Measurements from ENCODE around the gene ZKSCAN2. TPM values are rescaled to one million over a fixed set of nuclear protein-coding genes. Genes with fewer than 3 reads are reported as not detected.

Gene ZKSCAN2
- total and polyA plus RNA-seq, 4 donors = 0.88 to 5.1 (median 3.0) TPM

GRCh38 chr16:25270577-25270976 lies 12.9 kb upstream of the ZKSCAN2 start:
- Histone ChIP-seq H3K4me1 (ENCODE audit: control insufficient read depth in 1 of 2, insufficient read depth in 2 of 2, low read length in 2 of 2) (no peaks in the 10 kb centered on the region), H3K4me3 (ENCODE audit: low read length in 2 of 2) (no peak overlapping the region), H3K27ac (ENCODE audit: low read depth in 1 of 2, low read length in 2 of 2) (no peak overlapping the region), H3K27me3 (ENCODE audit: control insufficient read depth in 1 of 2, insufficient read depth in 2 of 2, low read length in 1 of 2) (peaks cover 0 to 2% of the 10 kb centered on the region in 2 donors), H3K9me3 (ENCODE audit: control insufficient read depth, low read length) (no peaks in the 10 kb centered on the region), H3K36me3 (ENCODE audit: control insufficient read depth in 1 of 2, insufficient read depth in 2 of 2, low read length in 1 of 2) (no peaks in the 10 kb centered on the region)
- DNase-seq = no peak
- no peak for ATAC-seq (ENCODE audit: low FRiP score)
- intact Hi-C loops (cut with DNase I) = no loop called here
- WGBS, 2 donors = 81 to 83% methylated on average over 6 of the region's 6 CpGs

GRCh38 chr16:25269879-25270278 lies 12.2 kb upstream of the ZKSCAN2 start:
- Histone ChIP-seq H3K4me3 (ENCODE audit: low read length in 2 of 2) (no peak overlapping the region), H3K36me3 (ENCODE audit: control insufficient read depth in 1 of 2, insufficient read depth in 2 of 2, low read length in 1 of 2) (no peaks in the 10 kb centered on the region), H3K27ac (ENCODE audit: low read depth in 1 of 2, low read length in 2 of 2) (no peak overlapping the region), H3K27me3 (ENCODE audit: control insufficient read depth in 1 of 2, insufficient read depth in 2 of 2, low read length in 1 of 2) (peaks cover 0 to 2% of the 10 kb centered on the region in 2 donors), H3K4me1 (ENCODE audit: control insufficient read depth in 1 of 2, insufficient read depth in 2 of 2, low read length in 2 of 2) (no peaks in the 10 kb centered on the region), H3K9me3 (ENCODE audit: control insufficient read depth, low read length) (no peaks in the 10 kb centered on the region)
- no peak for DNase-seq
- no peak for ATAC-seq (ENCODE audit: low FRiP score)
- 93 to 94% methylated on average over 1 of the region's 1 CpG for WGBS, 2 donors
- intact Hi-C loops (cut with DNase I) = no loop called here

- Histone ChIP-seq H3K9me3 (ENCODE audit: control insufficient read depth, low read length) (no peaks in the 10 kb centered on the region), H3K36me3 (ENCODE audit: control insufficient read depth in 1 of 2, insufficient read depth in 2 of 2, low read length in 1 of 2) (no peaks in the 10 kb centered on the region), H3K27me3 (ENCODE audit: control insufficient read depth in 1 of 2, insufficient read depth in 2 of 2, low read length in 1 of 2) (peaks cover 0 to 2% of the 10 kb centered on the region in 2 donors), H3K27ac (ENCODE audit: low read depth in 1 of 2, low read length in 2 of 2) (no peak overlapping the region), H3K4me1 (ENCODE audit: control insufficient read depth in 1 of 2, insufficient read depth in 2 of 2, low read length in 2 of 2) (no peaks in the 10 kb centered on the region), H3K4me3 (ENCODE audit: low read length in 2 of 2) (no peak overlapping the region)
- DNase-seq = no peak
- WGBS, 2 donors = 97% methylated on average over 2 of the region's 2 CpGs
- intact Hi-C loops (cut with DNase I) = no loop called here
- no peak for ATAC-seq (ENCODE audit: low FRiP score)
These were observed 8.3 kb upstream of the ZKSCAN2 start for GRCh38 chr16:25265968-25266367.

GRCh38 chr16:25264597-25264996 lies 7.0 kb upstream of the ZKSCAN2 start:
- WGBS, 2 donors = 31 to 32% methylated on average over 2 of the region's 2 CpGs
- Histone ChIP-seq H3K9me3 (ENCODE audit: control insufficient read depth, low read length) (no peaks in the 10 kb centered on the region), H3K4me3 (ENCODE audit: low read length in 2 of 2) (no peak overlapping the region)

DNA sequence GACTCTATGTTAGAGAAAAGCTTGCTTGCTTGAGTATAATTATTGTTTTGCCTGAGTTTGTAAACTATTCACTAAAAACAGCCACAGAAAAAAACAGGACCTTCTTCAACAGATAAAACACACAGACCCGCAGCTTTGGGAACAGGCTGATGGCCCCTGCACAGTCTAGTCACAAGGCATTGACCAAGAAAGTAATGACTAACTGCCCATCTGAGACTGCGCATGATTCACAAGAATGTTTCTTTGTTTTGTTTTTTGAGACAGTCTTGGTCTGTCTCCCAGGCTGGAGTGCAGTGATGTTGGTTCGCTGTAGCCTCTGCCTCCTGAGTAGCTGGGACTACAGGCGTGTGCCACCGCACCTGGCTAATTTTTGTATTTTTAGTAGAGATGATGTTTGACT lies 2.8 kb upstream of the ZKSCAN2 start:
- Histone ChIP-seq H3K27me3 (ENCODE audit: control insufficient read depth in 1 of 2, insufficient read depth in 2 of 2, low read length in 1 of 2) (no peaks in the 10 kb centered on the region), H3K4me3 (ENCODE audit: low read length in 2 of 2) (no peak overlapping the region), H3K27ac (ENCODE audit: low read depth in 1 of 2, low read length in 2 of 2) (no peak overlapping the region), H3K36me3 (ENCODE audit: control insufficient read depth in 1 of 2, insufficient read depth in 2 of 2, low read length in 1 of 2) (no peaks in the 10 kb centered on the region), H3K9me3 (ENCODE audit: control insufficient read depth, low read length) (no peaks in the 10 kb centered on the region), H3K4me1 (ENCODE audit: control insufficient read depth in 1 of 2, insufficient read depth in 2 of 2, low read length in 2 of 2) (peaks cover 0 to 2% of the 10 kb centered on the region in 2 donors)
- ATAC-seq (ENCODE audit: low FRiP score) (no peak), DNase-seq (no peak)
- 73 to 93% methylated on average over 5 of the region's 5 CpGs for WGBS, 2 donors
- intact Hi-C loops (cut with DNase I) = no loop called here

More at GRCh38 chr16:25264597-25264996, 7.0 kb upstream of the ZKSCAN2 start:
- Histone ChIP-seq H3K36me3 (ENCODE audit: control insufficient read depth in 1 of 2, insufficient read depth in 2 of 2, low read length in 1 of 2) (no peaks in the 10 kb centered on the region), H3K27me3 (ENCODE audit: control insufficient read depth in 1 of 2, insufficient read depth in 2 of 2, low read length in 1 of 2) (no peaks in the 10 kb centered on the region), H3K27ac (ENCODE audit: low read depth in 1 of 2, low read length in 2 of 2) (no peak overlapping the region), H3K4me1 (ENCODE audit: control insufficient read depth in 1 of 2, insufficient read depth in 2 of 2, low read length in 2 of 2) (no peaks in the 10 kb centered on the region)
- ATAC-seq (ENCODE audit: low FRiP score) (no peak), DNase-seq (no peak)
- intact Hi-C loops (cut with DNase I) = no loop called here

DNA sequence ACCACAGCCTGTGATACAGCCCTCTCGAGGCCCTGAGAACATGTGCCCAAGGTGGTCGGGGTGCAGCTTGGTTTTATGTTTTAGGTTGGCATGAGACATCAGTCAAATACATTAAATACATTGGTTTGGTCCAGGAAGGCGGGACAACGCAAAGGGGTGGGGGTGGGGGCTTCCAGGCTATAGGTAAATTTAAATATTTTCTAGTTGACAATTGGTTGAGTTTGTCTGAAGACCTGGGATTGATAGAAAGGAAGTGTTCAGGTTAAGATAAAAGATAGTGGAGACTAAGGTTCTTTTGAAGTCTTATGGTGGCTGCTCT lies 1.2 kb upstream of the ZKSCAN2 start:
- H3K9me3 ChIP-seq (ENCODE audit: control insufficient read depth, low read length) = no peaks in the 10 kb centered on the region
- peaks cover 0 to 2% of the 10 kb centered on the region in 2 donors for H3K4me1 ChIP-seq (ENCODE audit: control insufficient read depth in 1 of 2, insufficient read depth in 2 of 2, low read length in 2 of 2)
- H3K4me3 ChIP-seq (ENCODE audit: low read length in 2 of 2) = no peak overlapping the region
- 32 to 39% methylated on average over 4 of the region's 4 CpGs for WGBS, 2 donors
- no peaks in the 10 kb centered on the region for H3K27me3 ChIP-seq (ENCODE audit: control insufficient read depth in 1 of 2, insufficient read depth in 2 of 2, low read length in 1 of 2)
- intact Hi-C loops (cut with DNase I) = no loop called here
- DNase-seq (no peak), ATAC-seq (ENCODE audit: low FRiP score) (no peak)
- peaks cover 0 to 6% of the 10 kb centered on the region in 2 donors for H3K36me3 ChIP-seq (ENCODE audit: control insufficient read depth in 1 of 2, insufficient read depth in 2 of 2, low read length in 1 of 2)
- H3K27ac ChIP-seq (ENCODE audit: low read depth in 1 of 2, low read length in 2 of 2) = no peak overlapping the region

DNA sequence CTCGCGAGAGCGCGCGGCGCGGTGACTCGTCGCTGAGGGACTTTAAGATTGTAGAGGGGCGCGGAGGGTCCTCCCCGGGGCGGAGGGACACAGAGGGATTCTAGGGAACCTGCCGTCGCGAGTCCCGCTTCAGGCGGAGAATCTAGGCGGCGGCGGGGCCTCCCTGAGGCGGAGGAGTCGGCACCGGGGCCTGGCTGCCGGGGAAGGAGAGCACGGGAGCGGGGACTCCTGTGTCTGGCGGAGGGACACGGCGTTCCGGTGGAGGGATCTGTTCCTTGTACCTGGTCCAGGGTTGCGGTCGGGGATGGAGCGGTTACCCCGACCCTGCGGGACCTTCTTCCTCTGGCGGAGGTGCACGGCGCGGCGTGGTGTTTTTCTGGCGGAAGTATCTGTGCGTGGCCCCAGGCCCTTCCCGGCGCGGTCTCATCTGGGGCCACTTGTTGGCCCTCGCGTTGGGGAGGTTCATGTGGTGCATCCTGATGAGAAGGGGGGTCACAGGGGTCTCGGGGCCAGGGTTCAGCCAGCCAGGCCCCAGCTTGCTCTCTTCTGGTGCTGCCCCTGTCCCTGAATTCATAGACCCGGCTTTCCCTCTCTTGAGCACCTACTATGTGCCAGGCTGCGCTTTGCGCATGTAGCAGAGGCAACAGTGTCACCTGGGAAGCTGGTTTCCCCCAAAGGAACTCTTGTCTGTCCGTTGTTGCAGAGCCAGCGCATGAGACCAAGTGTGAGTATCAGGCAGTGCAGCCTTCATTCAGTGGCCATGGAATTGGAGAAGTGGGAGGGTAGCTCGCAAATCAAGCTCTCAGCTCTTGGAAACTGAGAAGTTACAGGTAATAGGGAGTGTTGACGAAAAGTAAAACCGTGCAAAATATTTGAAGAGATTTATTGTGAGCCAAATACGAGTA lies 563 bp upstream of the ZKSCAN2 start:
- Histone ChIP-seq H3K9me3 (ENCODE audit: control insufficient read depth, low read length) (no peaks in the 10 kb centered on the region), H3K36me3 (ENCODE audit: control insufficient read depth in 1 of 2, insufficient read depth in 2 of 2, low read length in 1 of 2) (peaks cover 0 to 6% of the 10 kb centered on the region in 2 donors), H3K27me3 (ENCODE audit: control insufficient read depth in 1 of 2, insufficient read depth in 2 of 2, low read length in 1 of 2) (no peaks in the 10 kb centered on the region), H3K4me1 (ENCODE audit: control insufficient read depth in 1 of 2, insufficient read depth in 2 of 2, low read length in 2 of 2) (peaks cover 0 to 2% of the 10 kb centered on the region in 2 donors), H3K27ac (ENCODE audit: low read depth in 1 of 2, low read length in 2 of 2) (peak overlapping the region; percentile 23 to 39), H3K4me3 (ENCODE audit: low read length in 2 of 2) (peak overlapping the region; percentile 52 to 85)
- DNase-seq (peak; percentile 88 to 93), ATAC-seq (ENCODE audit: low FRiP score) (peak; percentile 71)
- WGBS, 2 donors = 4 to 5% methylated on average over 31 to 58 of the region's 58 CpGs
- intact Hi-C loops (cut with DNase I) = no loop called here

GRCh38 chr16:25256695-25257469 lies 763 bp downstream of the ZKSCAN2 start:
- peak overlapping the region; percentile 15 to 52 for H3K4me3 ChIP-seq (ENCODE audit: low read length in 2 of 2)
- no peaks in the 10 kb centered on the region for H3K27me3 ChIP-seq (ENCODE audit: control insufficient read depth in 1 of 2, insufficient read depth in 2 of 2, low read length in 1 of 2)
- no peaks in the 10 kb centered on the region for H3K9me3 ChIP-seq (ENCODE audit: control insufficient read depth, low read length)
- peaks cover 1 to 6% of the 10 kb centered on the region in 2 donors for H3K36me3 ChIP-seq (ENCODE audit: control insufficient read depth in 1 of 2, insufficient read depth in 2 of 2, low read length in 1 of 2)
- WGBS, 2 donors = 1% methylated on average over 24 of the region's 24 CpGs
- no peak for ATAC-seq (ENCODE audit: low FRiP score)
- intact Hi-C loops (cut with DNase I) = no loop called here
- peak overlapping the region in 1 of 2 donors; percentile 2 for H3K27ac ChIP-seq (ENCODE audit: low read depth in 1 of 2, low read length in 2 of 2)
- peaks cover 0 to 2% of the 10 kb centered on the region in 2 donors for H3K4me1 ChIP-seq (ENCODE audit: control insufficient read depth in 1 of 2, insufficient read depth in 2 of 2, low read length in 2 of 2)
- DNase-seq = peak in 1 of 2 donors; percentile 44

All from aorta (tissue), 5 donors.